GM21423 (cell line): ENCODE results near the gene DLG5.

ENCODE experiments used
- ATAC-seq: cut with Tn5 transposase; IDR thresholded peaks from one replicate; pipeline ENCODE4 v1.9.1; 2021; ENCODE audit warnings: mild to moderate bottlenecking, moderate library complexity; ENCODE audit not compliant: unreplicated experiment

DLG5 gene

DNA sequence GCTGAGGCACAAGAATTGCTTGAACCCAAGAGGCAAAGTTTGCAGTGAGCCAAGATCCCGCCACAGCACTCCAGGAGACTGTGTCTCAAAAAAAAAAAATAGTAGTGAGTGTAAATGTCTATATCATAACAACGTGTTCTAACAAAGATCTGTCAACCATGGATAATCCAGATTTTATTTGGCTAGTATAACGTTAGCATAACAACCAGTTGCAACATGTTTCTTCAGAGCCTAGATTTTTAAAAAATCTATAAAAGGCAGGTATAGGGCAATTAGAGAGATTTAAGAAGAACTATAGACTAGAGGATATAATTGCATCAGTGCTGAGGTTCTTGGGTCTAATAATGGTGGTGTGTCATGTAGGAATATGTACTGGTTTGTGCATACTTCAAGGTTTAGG, 30.5 kb downstream of the DLG5 start:
- ATAC-seq, result no peak

DNA sequence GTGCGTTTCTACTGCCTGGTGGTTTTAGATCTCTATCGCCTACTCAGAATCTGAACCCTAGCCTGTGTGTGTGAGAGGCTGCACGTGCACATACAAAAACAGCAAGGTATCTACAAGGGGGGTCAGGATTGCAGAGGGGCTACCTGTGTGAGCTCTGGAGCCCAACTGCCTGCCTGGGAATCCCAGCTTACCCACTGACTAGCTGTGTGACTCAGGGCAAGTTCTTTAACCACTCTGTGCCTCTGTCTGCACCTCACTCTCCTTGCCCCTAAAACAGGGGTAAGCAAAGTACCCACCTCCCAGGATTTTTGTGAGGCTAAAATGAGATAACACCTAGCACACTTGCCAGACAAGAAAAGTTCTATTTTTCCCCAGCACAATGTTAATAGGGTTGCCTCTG, 32.5 kb downstream of the DLG5 start:
- ATAC-seq, result no peak

DNA sequence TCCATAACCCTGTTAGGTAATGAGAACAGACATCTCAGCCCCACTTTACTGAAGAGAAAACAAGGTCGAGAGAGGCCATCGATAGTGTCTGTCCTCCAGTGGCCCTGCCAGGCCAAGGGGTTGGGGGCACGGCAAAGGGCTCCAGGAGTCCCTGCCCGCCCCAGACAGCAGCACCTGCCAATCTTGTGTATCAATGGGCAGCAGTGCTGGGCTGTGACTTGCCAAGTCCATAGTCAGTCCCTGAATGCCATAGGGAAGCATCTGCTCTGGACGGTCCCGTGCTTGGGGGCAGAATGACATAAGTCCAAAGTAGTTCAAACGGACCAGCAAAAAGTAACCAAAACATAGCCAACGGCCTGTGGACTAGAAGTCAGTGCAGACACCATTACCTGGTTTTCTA, 33.2 kb downstream of the DLG5 start:
- ATAC-seq, result no peak

DNA sequence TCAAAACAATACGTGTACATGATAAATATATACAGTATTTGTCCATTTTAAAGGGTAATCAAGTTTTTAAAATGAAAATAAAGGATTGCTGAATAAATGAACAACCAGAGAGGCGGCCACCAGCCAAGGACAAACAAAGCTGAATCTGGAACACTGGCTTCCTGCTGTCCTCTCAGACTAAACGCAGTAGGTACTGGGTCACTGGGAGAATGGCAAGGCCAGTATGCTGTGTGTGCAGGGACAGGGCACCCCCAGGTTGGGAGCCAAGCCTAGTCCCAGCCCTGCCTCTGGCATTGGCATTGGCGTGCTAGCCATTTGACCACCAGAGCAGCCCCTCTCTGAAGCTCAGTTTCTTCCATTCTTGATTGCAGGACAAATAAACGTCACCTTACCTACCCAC, 33.8 kb downstream of the DLG5 start:
- no peak for ATAC-seq

DNA sequence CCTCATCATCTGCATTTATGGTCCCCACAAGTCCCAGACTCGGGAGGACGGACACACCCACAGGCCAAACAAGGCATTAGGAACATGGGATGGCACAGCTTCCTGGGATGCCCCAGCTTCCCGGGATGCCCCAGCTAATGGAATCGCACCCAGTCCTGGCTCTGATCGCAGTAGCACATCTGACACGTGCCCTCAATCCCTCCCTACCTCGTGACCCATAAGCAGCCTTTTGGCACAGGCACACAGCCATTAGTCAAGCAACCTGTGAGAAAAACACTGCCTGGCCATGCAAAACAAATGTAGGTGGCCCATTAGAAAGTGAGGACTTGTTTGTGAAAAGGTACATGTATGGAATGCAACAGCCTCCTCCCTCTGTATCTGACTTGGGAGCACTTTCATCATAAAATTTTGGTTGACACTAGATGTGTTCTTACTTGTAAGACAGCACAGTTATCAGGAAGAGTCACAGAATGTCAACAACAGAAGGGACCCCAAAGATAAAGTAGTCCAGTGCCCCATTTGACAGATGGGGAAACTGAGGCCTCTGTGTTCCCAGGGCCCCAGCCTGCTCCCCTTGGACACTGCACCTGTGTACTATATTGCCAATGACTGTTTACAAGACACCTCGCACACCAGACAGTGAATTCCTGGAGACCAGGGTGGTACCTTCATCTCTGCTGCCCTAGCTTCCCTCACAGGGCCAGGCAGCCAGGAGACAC, 34.4 kb downstream of the DLG5 start:
- ATAC-seq, result no peak

DNA sequence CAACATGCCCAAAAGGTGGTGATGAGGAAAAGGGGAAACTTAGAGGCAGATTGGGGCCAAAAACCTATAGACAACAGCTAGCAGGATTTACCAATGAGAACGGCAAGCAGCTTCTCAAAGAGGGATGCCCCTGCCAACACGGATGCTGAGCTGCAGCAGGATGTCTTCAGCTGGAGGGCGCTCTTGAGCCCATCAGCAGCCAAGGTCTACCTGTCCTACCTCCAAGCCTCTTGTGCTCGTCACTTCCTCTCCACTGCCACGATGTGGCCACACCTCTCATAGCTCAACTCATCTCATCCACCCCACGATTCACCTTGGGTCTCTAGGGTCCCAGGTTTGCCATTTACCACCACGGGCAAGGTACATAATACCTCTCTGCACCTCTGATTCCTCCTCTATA, 36.5 kb downstream of the DLG5 start:
- ATAC-seq, result no peak

DNA sequence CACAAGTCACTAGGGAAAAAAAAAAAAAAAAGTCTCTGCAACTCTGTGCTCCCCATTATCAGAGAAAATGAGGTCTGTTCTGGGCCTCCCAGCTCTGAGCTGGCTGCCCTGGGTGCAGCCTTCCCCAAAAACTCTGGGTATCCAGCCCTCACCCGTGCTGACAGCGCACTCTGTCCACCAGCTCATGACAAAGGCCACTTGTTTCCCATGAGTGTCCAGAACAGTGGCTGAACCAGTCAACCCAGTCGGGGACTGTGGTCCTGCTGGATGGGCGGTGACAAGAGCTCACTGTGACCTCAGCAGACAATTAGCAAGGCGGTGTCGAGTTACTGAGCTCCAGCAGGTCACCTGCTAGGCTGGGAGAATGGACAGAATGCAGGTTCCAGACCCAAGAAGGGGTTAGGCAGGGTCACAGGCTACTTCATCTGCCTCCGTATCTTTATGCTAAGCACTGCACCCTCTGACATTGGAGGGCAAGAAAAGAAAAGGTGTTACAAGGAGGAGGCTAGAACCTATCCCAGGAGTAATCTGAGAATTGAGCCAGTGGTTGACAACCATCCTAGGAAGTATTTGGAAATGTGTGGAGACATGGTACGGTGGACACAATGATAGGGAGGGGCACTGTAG, 37.2 kb downstream of the DLG5 start:
- no peak for ATAC-seq

DNA sequence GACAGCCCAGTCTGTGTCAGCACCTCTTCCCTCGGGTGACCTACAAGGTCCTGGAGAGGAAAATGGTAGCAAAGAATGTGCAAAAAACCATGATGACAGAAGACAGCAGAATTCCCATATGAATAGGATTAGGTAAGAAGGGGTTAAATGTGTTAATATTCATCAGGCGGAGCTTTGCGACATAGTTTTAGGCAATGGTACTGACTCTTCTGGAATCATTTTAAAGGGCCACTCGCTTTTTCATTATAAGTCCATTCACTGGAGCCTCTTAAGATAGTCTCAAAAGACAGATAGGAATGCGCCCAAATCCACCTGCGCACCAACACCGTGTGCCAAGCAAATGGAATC, 38.2 kb downstream of the DLG5 start:
- no peak for ATAC-seq

DNA sequence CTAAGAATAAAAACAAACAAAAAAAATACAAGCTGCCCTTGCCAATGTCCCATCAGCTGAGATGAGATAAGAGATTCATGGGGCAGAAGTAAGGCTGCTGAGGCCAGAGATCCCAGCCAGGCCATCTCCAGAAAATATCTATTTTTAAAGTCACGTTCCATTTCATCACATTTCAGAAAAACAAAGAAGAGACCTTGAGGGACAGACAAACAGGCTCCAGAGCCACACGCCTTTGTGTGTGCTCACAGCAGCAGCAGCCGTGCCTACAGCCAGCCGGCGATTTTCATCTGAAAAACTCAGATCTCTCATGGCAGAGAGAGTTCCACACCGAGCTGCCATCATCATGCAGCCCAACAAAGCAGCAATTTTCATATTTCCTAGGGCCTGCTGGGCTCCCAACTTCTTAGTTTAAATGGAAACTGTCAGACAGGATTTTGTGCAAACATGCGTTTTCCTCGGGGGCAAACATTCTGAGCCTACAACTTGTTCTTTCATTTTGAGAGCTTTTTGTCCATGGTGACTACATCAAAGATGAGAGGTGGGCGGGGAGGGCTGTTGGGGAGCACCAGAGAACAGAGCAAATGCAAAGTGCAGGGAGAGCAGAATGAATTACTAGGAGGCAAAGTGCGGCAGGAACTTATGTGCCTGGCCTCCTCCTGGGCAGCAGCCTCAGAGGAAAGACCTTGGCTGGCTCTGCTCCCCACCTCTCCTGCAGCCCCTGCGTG, 38.8 kb downstream of the DLG5 start:
- no peak for ATAC-seq

DNA sequence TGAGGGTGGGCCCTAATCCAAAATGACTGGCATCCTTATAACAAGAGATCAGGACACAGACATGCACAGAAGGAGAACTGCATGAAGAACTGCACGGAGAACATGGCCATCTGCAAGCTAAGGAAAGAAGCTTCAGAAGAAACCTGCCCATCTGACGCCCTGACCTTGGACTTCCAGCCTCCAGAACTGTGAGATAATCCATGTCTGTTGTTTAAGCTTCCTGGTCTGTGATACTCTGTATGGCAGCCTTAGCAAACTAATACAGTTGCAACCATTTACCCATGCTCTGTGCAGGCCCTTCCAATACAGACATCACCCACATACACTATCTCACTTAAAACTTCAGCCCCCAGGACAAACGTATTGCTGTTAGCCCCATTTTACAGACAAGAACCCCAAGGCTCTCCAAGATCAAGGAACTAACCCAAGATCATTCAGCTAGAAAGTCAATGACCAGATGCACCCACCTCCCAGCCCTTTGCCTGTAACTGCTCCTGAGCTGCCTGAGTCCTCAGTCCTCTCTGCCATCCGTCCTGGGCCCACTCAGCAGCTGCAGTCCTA, 39.7 kb downstream of the DLG5 start:
- ATAC-seq, result no peak

DNA sequence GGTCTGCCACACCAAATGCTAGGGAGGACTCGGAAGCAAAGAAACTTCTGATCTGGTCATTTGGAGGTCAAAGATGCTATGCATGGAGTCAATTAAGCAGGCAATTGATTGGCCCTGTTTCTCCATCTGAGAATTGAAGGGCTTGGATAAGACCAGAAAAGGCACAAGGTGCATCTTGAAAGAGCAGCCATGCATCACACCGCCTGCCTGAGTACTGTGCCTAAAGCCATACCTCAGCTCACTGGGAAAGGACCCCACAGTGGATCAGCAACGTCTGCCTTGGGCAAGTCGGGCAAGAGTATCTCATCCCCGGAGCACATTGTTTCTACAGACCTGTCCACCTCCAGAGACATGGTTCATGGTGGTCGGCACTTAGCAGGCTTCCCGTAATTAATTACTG, 42.4 kb downstream of the DLG5 start:
- no peak for ATAC-seq

DNA sequence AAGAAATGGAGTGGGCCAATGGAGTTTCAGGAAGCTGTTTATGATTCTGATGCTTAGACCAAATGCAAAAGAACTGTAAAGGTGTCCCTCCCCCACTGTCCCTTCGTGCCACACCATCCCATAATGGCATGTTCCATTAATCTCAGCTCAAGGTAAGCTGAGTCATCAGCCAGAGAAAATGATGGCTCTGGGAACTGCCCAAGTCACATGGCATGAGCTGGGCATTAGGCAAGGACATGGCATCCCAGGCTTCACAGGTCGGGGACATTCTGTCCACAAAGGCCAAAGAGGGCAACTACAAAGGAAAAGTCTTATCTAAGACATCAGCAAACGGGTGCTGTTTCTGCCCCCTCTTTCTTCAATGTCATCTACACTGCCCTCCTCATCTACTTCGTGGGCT, 44.9 kb downstream of the DLG5 start:
- ATAC-seq, result no peak

DNA sequence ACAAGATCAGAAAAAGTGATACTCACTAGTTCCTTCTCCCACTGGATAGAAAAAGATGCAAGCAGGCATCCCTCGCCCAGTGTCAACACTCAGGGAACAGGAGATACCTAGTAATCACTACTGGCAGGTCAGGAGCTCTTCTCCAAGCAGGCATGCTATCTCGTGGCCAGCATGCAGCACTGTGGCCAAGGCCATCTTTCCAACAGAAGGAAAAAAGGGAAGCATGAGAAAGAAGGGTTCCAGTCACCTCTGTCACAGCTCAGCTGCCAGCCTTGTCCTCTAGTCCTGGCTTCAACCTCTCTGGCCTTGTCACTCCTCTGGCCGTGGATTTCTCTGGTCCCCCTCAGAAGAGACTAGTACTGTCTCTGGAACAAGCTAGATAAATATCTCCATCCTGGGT, 45.3 kb downstream of the DLG5 start:
- ATAC-seq, result no peak

DNA sequence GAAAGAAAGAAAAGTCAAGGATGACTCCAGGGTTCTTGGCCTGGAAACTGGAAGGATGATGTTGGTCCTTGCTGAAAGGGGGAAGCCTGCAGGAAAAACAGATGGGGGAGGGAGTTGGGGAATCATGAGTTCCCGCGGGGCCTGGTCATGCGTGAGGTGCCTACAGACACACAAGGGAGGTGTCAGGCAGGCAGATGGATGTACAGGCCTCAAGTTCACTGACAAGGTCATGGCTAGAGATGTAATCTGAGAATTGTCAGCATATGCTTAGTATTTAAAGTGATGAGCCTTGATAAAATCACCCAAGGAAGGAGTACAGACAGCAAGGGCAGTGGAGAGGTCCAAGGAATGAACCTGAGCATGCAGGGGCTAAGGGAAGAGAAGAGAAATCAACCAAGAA, 46.8 kb downstream of the DLG5 start:
- ATAC-seq, result no peak

DNA sequence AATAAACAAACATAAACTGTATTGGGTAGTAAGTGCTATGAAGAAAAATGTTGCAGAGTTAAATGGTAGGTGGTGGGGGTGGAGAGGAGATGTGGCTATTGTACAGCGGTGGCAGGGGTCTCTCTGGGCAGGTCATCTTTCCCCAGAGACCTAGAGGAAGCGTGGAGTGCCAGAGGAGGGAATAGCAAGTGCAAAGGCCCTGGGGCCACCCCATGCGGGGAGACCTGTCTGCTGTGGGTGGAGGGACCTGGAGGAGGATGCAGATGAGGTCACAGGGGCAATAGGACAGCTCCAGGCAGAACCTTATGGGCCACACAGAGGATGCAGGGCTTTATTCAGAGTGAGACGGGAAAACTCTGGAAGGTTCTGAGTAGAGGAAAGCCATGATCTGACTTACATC, 47.5 kb downstream of the DLG5 start:
- no peak for ATAC-seq

DNA sequence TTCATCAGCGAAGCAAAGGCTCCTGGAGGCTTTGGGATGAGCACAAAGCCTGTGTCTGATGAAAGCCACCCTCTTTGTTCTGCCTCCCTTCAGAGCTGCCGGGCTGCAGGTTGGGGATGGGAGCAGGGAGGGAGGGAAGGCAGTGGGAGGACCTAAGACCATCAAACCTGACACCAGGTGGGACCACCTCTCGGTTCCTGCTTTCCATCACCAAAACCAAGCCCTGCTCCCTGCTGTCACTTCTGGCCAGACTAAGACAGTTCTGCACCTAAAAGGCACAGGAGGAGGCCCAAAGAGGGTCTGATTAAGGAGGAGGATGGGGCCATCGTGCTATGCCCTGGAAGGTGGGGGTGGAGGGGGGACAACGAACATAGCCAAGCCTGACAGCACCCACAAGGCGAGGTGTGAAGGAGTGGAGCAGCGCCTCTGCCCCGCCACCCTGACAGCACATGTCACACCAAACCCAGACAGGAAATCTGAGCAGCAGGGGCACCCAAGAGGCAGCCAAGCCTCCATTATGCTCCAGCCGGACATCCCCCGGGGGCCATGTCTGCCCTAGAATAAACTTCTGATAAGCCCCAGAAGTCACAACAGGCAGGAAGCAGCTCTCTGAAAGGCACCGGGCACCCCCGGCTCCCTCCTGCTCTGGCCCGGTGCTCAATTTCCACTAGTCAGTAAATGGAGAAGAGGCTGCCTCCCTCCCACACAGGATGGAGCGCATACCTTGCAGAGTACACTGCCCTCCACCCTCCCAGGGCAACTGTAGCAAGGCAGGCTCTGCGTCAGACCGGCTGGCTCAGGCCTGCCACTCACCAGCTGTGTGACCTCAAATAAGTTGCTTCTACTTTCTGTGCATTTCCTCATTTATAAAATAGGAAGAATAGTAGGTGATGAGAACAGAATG, 48.9 kb downstream of the DLG5 start:
- ATAC-seq, result peak; percentile 52

DNA sequence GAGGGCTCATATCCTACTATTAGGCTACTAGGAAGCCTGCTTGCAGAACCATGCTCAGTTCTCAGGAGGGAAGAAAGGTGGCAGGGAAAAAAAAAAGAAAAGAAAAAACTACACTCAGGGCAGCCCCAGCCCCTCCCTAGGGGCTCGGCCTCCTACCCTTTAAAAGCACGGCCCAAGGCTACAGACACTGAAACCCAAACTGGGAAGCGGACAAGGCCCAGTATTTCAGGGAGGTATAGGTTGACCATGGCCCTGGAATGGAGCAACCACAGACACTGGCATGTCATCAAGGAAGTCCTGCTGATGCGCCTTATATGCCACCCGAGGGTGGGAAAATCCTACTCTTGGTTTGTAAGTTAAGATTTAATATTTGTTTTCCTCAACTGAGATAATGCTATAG, 50.8 kb downstream of the DLG5 start:
- no peak for ATAC-seq

DNA sequence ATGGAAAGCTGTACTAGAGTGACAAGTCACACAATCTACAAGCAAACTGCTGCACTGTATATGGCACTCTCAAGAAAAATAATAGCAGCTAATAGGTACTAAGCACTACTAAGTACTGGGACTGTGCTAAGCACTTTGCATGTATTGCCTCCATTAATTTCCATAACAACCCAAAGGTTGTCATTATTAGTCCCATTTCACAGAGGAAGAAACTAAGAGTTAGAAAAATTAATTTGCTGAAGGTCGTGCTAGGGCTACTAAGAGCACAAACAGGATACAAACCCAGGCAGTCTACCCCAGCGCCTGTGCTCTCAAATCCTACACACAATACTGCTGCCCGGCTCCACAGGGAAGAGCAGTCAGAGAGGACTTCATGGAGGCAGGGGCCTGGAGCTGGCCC, 51.7 kb downstream of the DLG5 start:
- no peak for ATAC-seq

DNA sequence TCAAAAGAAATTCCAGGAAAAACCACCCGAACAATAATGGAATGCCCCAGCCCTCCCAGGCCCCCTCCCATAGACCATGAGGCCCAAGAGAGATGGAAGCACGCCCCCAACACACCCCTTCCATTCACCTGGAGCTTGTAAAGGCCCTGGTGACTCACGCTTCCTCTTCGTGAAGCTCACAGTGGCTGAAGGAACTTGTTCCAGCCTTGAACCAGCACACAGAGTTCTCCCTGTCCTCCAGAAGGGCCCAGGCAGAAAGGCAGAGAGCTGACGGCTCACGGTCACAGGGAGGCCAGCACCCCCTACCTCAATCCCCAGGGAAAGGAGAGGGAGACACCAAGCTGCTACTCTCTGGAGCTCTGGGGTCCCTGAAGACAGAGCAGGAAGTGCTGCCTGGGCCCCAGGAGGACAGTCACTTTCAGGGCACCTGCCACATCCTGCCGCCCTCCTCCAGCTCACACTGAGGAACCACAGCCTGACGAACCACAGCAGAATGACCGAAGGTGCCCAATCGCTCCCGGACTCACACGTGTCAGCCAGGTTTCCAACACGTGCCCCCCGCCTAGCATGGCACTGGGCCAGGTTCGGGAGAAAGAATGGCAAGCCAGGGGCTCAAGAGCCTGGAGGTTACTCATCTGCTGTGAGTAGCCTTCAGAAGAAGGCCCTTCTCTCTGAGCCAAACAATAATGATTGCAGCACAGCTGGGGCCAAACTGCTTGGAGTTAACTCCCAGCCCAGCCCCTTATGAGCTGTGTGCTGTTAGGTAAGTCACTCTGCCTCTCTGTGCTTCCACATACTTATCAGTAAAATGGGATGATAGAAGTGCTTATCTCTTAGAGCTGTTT, 52.8 kb downstream of the DLG5 start:
- peak; percentile 82 for ATAC-seq

DNA sequence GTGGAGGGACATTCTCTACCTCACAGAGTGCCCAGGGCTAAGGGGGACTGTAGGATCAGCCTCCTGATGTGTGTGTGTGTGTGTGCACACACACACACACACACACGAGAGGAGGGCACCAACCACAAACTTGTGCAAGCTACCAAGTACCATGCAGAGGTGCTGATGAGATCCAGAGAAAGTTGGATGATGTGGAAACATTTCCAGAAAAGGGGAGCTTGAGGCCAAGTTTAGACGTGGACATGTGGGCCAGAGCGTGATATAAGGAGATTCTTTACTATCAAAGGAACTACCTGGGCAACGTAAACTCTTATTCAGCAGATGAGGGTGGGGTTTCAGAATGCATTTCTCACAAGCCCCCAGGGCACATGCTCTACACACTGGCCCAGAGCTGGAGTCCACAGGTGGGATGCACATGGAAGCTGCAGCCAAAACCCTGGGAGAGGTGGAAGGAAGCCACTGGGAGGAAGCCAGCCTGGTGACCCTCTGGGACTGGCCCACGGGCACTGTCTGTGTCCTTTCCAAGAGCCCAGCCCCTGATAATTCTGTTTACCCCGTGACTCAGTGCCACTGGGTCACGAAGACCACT, 53.5 kb downstream of the DLG5 start:
- no peak for ATAC-seq
